Peyer's patch (tissue), 4 donors: ENCODE data around the gene ERP27. TPM values are rescaled to one million over a fixed set of nuclear protein-coding genes. Genes with fewer than 3 reads are reported as not detected.

ENCODE experiments used
- DNase-seq, 3 donors: peaks; one replicate each; pipeline ENCODE4 v3.0.0-alpha.2; 2017 to 2019
- H3K27ac ChIP-seq, 4 donors: fragments of 200-600 bp; sonication (generic); one replicate each; pipeline ENCODE4 v1.5.1; 2016 to 2019
- H3K27me3 ChIP-seq, 2 donors: fragments of 200-600 bp; sonication (generic); one replicate each; pipeline ENCODE4 v1.5.1; 2019
- H3K36me3 ChIP-seq, 3 donors: fragments of 200-600 bp; sonication (generic); one replicate each; pipeline ENCODE4 v1.5.1; 2016 to 2019
- H3K4me1 ChIP-seq, 4 donors: fragments of 200-600 bp; sonication (generic); one replicate each; pipeline ENCODE4 v1.5.1; 2016 to 2019
- H3K4me3 ChIP-seq, 4 donors: fragments of 200-600 bp; sonication (generic); 1 replicate in 3 of 4; 2 replicates in 1 of 4; pipeline ENCODE4 v1.5.1; 2016 to 2019; ENCODE audit warnings: mild to moderate bottlenecking in 1 of 4
- H3K9me3 ChIP-seq, 4 donors: fragments of 200-600 bp; sonication (generic); one replicate each; pipeline ENCODE4 v1.5.1; 2016 to 2019; ENCODE audit warnings: mild to moderate bottlenecking in 1 of 4
- CTCF ChIP-seq, 6 experiments: fragments of 450-650 bp in 4 of 6; fragments of 200-600 bp in 2 of 6; sonication (generic) in 1 of 6; IDR thresholded peaks; one replicate each; pipeline ENCODE4 v1.5.1; 2017 to 2019; ENCODE audit warnings: antibody characterized with exemption in 6 of 6, mild to moderate bottlenecking in 3 of 6, moderate library complexity in 1 of 6
- POLR2A ChIP-seq, 2 donors: fragments of 450-650 bp; IDR thresholded peaks; one replicate each; pipeline ENCODE4 v1.5.1; 2017; ENCODE audit warnings: antibody characterized with exemption in 2 of 2, mild to moderate bottlenecking in 2 of 2, moderate library complexity in 2 of 2
- total RNA-seq, 4 donors: library from RNA; depleted of rRNA; stranded (reverse); fragments of >200 nt; gene quantifications; one replicate each; pipeline ENCODE4 v1.1.0, GENCODE V29; 2016

ERP27 gene
- total RNA-seq, 4 donors from 2014 or later = 0.94 to 2.5 (median 1.2) TPM; not detected in 1

- H3K36me3 ChIP-seq = no peaks in the 10 kb centered on the region
- no peak for TF ChIP-seq CTCF (IDR thresholded peaks at IDR 0.05)
- TF ChIP-seq POLR2A (IDR thresholded peaks at IDR 0.05) = no peak
- no peaks in the 10 kb centered on the region for H3K4me1 ChIP-seq
- H3K27ac ChIP-seq = peak overlapping the region in 3 of 4 donors; percentile 13 to 71 (median 29)
- H3K9me3 ChIP-seq = no peaks in the 10 kb centered on the region
- peak overlapping the region in 2 of 4 donors; percentile 7 to 37 for H3K4me3 ChIP-seq
- DNase-seq = peak in 2 of 3 donors; percentile 85 to 92
- no peaks in the 10 kb centered on the region for H3K27me3 ChIP-seq
These were observed 53.9 kb downstream of the ERP27 start for GRCh38 chr12:14884458-14884878.

GRCh38 chr12:14883686-14884085, 54.7 kb downstream of the ERP27 start:
- Histone ChIP-seq H3K27ac (peak overlapping the region; percentile 14 to 71 (median 22)), H3K9me3 (no peaks in the 10 kb centered on the region), H3K36me3 (no peaks in the 10 kb centered on the region), H3K4me3 (peak overlapping the region in 1 of 4 donors; percentile 37), H3K27me3 (no peaks in the 10 kb centered on the region), H3K4me1 (no peaks in the 10 kb centered on the region)
- no peak for TF ChIP-seq CTCF (IDR thresholded peaks at IDR 0.05)
- TF ChIP-seq POLR2A (IDR thresholded peaks at IDR 0.05) = no peak
- no peak for DNase-seq

GRCh38 chr12:14880890-14881453, 57.4 kb downstream of the ERP27 start:
- Histone ChIP-seq H3K4me1 (no peaks in the 10 kb centered on the region), H3K9me3 (no peaks in the 10 kb centered on the region), H3K27me3 (no peaks in the 10 kb centered on the region), H3K4me3 (no peak overlapping the region), H3K36me3 (no peaks in the 10 kb centered on the region), H3K27ac (no peak overlapping the region)
- DNase-seq = no peak
- TF ChIP-seq CTCF (IDR thresholded peaks at IDR 0.05) = no peak
- TF ChIP-seq POLR2A (IDR thresholded peaks at IDR 0.05) = no peak

GRCh38 chr12:14879222-14879933, 59.0 kb downstream of the ERP27 start:
- Histone ChIP-seq H3K9me3 (no peaks in the 10 kb centered on the region), H3K27ac (no peak overlapping the region), H3K27me3 (no peaks in the 10 kb centered on the region), H3K4me3 (no peak overlapping the region), H3K4me1 (no peaks in the 10 kb centered on the region), H3K36me3 (no peaks in the 10 kb centered on the region)
- no peak for TF ChIP-seq CTCF (IDR thresholded peaks at IDR 0.05)
- no peak for DNase-seq

GRCh38 chr12:14878488-14878887, 59.8 kb downstream of the ERP27 start:
- no peaks in the 10 kb centered on the region for H3K4me1 ChIP-seq
- H3K27me3 ChIP-seq = no peaks in the 10 kb centered on the region
- H3K27ac ChIP-seq = no peak overlapping the region
- DNase-seq = no peak
- H3K36me3 ChIP-seq = no peaks in the 10 kb centered on the region
- no peak overlapping the region for H3K4me3 ChIP-seq
- TF ChIP-seq CTCF (IDR thresholded peaks at IDR 0.05) (no peak), POLR2A (IDR thresholded peaks at IDR 0.05) (no peak)
- H3K9me3 ChIP-seq = no peaks in the 10 kb centered on the region
